GM19395 (cell line): ENCODE measurements around the gene CRISP1.
A peak's percentile ranks its signal among the peaks of the same experiment; 100 is the strongest.
"Not testable (repeated sequence)": the region's sequence is repeated elsewhere in the genome, so short reads cannot be mapped to it uniquely, and the experiment has no call there.

Experiments
- ATAC-seq: cut with Tn5 transposase; IDR thresholded peaks from one replicate; pipeline ENCODE4 v1.9.1; 2021; ENCODE audit warnings: mild to moderate bottlenecking, moderate library complexity; ENCODE audit not compliant: unreplicated experiment

The CRISP1 gene

GRCh38 chr6:49866485-49866943, at the start of gene CRISP1:
Gene CRISP1 (minus strand): TSS chr6:49866535. CDS start chr6:49857400, 9,135 bp downstream.
- no peak for ATAC-seq

GRCh38 chr6:49915035-49915434, 48.7 kb upstream of the CRISP1 start:
- no peak for ATAC-seq

GRCh38 chr6:49913636-49914375, 47.5 kb upstream of the CRISP1 start:
- ATAC-seq, result no peak

- ATAC-seq, result no peak
These were observed 45.9 kb upstream of the CRISP1 start for GRCh38 chr6:49912196-49912595.

GRCh38 chr6:49911252-49911651, 44.9 kb upstream of the CRISP1 start:
- no peak for ATAC-seq

- ATAC-seq, result no peak
These were observed 43.2 kb upstream of the CRISP1 start for GRCh38 chr6:49909563-49909962.

GRCh38 chr6:49906526-49906925, 40.2 kb upstream of the CRISP1 start:
- no peak for ATAC-seq

GRCh38 chr6:49905296-49905695, 39.0 kb upstream of the CRISP1 start:
- ATAC-seq, result no peak

GRCh38 chr6:49902856-49903255, 36.5 kb upstream of the CRISP1 start:
- no peak for ATAC-seq

GRCh38 chr6:49898904-49899566, 32.7 kb upstream of the CRISP1 start:
- ATAC-seq, result no peak

- ATAC-seq, result not testable (repeated sequence)
These were observed 29.2 kb upstream of the CRISP1 start for GRCh38 chr6:49895553-49895952.

- ATAC-seq, result no peak
These were observed 25.9 kb upstream of the CRISP1 start for GRCh38 chr6:49892280-49892679.

GRCh38 chr6:49890988-49891387, 24.7 kb upstream of the CRISP1 start:
- no peak for ATAC-seq

GRCh38 chr6:49888742-49889431, 22.6 kb upstream of the CRISP1 start:
- ATAC-seq, result no peak

GRCh38 chr6:49868951-49869529, 2.7 kb upstream of the CRISP1 start:
- ATAC-seq, result no peak

GRCh38 chr6:49856282-49856681, 10.1 kb downstream of the CRISP1 start:
- ATAC-seq, result no peak

- no peak for ATAC-seq
These were observed 11.1 kb downstream of the CRISP1 start for GRCh38 chr6:49855221-49855620.

- ATAC-seq, result no peak
These were observed 13.4 kb downstream of the CRISP1 start for GRCh38 chr6:49852975-49853374.

GRCh38 chr6:49849213-49849907, 17.0 kb downstream of the CRISP1 start:
- ATAC-seq, result peak; percentile 94

- ATAC-seq, result no peak
These were observed 18.7 kb downstream of the CRISP1 start for GRCh38 chr6:49847673-49848072.

- ATAC-seq, result no peak
These were observed 19.3 kb downstream of the CRISP1 start for GRCh38 chr6:49847014-49847413.
